Uterus (tissue), 2 donors: Measurements from ENCODE around the gene TMEM150C.

ENCODE experiments used
- CTCF ChIP-seq, 4 experiments: fragments of 200-600 bp in 2 of 4; fragments of 450-650 bp in 2 of 4; sonication (generic) in 2 of 4; IDR thresholded peaks; one replicate each; pipeline ENCODE4 v1.5.1; 2016 to 2019; ENCODE audit warnings: antibody characterized with exemption in 4 of 4, mild to moderate bottlenecking in 2 of 4, moderate library complexity in 1 of 4
- POLR2A ChIP-seq, 2 donors: fragments of 450-650 bp; IDR thresholded peaks; one replicate each; pipeline ENCODE4 v1.6.1; 2016; ENCODE audit warnings: antibody characterized with exemption in 2 of 2, mild to moderate bottlenecking in 1 of 2, moderate library complexity in 1 of 2

GRCh38 chr4:82569076-82569475, 7.3 kb upstream of the TMEM150C start:
- TF ChIP-seq CTCF (IDR thresholded peaks at IDR 0.05) (no peak), POLR2A (IDR thresholded peaks at IDR 0.05) (no peak)
